HG02884 (cell line): ENCODE measurements around the gene FOXK1.

ENCODE experiments used
- ATAC-seq: cut with Tn5 transposase; IDR thresholded peaks from one replicate; pipeline ENCODE4 v1.9.1; 2021; ENCODE audit warnings: mild to moderate bottlenecking, moderate library complexity; ENCODE audit not compliant: unreplicated experiment

FOXK1 gene

GRCh38 chr7:4720225-4720624 lies 38.1 kb downstream of the FOXK1 start:
- peak; percentile 53 for ATAC-seq

DNA sequence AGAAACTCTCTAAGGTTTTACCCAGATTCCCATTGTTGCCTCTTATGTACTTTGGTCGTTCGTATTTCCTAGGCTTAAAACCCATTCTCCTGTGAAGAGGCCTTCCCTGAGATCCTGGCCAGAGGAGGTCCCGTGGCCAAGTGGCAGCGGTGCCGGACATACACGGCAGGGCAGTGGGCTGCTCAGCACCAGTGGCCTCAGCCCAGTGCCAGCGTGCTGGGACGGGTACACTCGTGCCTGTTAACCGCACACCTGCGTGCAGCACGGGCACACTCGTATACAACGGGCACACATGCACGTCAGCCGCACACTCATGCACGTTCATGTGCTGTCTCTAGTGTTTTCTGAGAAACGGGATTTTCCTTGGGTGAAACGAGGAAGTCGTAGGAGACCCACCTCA lies 40.2 kb downstream of the FOXK1 start:
- no peak for ATAC-seq

DNA sequence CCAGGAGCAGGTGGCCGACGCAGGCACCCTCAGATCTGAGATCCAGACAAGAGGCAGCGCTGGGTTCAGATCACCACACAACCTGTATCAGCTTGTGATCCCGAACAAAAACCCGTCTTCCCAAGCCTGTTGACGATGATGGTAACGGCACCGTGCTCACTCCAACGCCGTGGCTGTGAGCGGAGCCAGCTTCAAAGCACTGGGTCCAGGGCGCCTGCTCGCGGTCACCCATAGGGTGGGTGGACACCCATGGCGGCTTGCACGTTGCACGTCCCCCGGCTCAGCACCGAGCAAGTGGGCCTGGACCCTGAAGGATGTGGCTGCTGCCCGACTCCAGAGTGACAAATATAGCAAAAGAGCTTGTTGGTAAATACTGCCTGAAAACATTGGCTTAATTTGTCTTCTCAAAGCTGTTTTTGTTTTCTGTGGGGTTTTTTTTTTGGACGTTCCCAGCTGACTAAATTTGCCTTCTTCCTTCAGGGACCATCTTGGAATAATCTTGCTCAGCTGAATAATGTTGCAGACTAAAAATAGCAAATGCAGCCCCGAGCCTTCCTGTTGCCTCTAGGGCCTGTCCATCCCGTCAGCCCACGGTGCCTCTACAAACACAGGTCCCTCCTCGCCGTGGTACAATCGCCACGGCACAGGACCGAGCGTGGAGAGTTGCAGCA lies 41.0 kb downstream of the FOXK1 start:
- no peak for ATAC-seq

DNA sequence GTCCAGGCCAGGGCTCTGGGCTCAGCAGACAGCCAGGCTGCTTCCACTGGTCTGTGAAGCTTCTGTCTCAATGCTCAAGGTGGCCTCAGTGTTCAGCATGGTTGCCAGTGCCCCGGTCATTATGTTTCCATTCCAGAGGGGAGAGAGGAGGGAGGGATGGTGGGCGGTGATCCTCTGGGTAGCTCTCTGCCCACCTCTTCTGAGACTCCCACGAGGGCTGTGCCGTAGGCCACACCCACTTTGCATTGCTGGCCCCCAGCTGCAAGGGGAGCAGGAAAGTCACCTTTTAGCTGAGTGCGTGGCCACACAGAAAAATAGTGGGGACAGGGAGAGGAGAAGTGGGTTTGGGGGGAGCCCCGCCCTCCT lies 42.5 kb downstream of the FOXK1 start:
- ATAC-seq: peak; percentile 21

GRCh38 chr7:4725014-4725849 lies 43.1 kb downstream of the FOXK1 start:
- ATAC-seq: peak; percentile 53

- no peak for ATAC-seq
Measured at GRCh38 chr7:4725850-4726450, 43.9 kb downstream of the FOXK1 start.

DNA sequence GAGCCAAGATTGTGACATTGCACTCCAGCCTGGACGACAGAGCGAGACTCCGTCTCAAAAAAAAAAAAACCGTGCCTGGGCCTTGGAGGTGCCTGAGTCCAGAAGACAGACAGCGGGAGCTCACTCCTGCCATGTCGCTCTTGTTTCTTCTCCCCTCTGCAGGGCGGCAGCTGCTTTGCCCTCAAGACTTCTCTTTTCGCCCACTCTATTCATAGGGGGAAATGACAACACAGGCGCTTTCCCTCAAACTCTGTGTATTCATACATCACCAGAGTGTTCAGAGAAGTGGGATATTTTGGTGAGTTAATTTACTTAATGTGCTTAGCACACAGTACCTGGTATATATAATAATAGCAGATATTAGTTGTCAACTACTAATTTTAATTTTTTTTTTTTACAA lies 44.5 kb downstream of the FOXK1 start:
- no peak for ATAC-seq

GRCh38 chr7:4727914-4728705 lies 46.0 kb downstream of the FOXK1 start:
- ATAC-seq: no peak

- ATAC-seq: no peak
Measured at GRCh38 chr7:4729266-4729665, 47.2 kb downstream of the FOXK1 start.

GRCh38 chr7:4730276-4730675 lies 48.2 kb downstream of the FOXK1 start:
- ATAC-seq: no peak

DNA sequence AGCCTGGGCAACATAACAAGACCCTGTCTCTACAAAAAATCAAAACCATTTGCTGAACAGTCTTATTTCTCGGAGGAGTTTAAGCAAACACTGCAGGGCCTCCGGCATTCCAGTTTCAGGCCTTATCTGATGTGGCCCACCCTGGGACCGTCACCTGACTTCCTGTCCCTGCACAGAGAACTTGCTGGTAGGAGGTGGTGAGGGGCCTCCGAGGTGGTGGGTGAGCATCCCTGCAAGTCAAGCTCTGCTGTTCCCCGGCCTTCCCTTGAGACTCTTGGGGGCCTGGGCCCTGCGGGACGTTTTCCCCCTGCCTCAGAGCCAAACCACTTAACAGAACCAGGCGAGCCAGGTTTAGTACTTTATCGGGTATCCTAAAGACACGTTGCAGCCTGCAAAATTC lies 48.9 kb downstream of the FOXK1 start:
- no peak for ATAC-seq

- ATAC-seq: no peak
Measured at GRCh38 chr7:4731803-4732202, 49.7 kb downstream of the FOXK1 start.

- ATAC-seq: no peak
Measured at GRCh38 chr7:4733936-4734528, 51.9 kb downstream of the FOXK1 start.

DNA sequence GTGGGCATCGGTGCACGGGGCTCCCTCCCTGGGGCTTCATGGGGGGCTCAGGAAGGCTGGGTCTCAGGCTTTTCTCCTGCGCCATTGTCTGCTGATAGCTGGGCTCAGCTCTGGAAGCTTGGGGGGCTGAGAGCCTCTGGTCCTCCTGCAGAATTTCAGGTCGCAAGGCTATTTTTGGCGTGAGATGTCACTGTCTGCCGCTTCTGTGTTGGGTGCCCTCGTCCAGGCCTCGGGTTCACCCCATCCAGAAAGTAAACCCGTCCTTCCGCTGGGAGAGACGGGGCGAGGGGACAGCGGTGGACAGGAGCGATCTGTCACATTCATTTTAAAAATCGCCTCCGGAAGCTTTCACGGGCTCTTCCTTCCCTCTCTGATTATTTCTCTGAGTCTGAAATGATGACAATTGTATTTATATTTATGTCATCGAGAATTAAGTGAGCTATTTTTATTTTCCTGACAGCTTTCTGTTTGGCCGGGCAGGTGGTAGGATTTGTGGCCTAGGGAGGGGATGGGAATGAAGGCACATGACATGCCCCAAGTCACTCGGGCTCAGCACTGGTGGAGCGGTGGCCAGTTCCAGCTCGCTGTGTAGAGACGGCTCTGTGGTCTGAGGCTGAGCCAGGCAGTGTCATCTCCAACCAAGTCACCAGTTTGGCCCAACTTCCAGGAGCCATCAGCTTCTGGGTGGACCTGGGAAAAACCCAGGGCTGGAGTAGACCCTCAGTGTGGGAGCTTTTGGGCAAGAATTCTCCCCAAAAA lies 52.7 kb downstream of the FOXK1 start:
- no peak for ATAC-seq

GRCh38 chr7:4737300-4737699 lies 55.2 kb downstream of the FOXK1 start:
- ATAC-seq: no peak

GRCh38 chr7:4738711-4739527 lies 56.8 kb downstream of the FOXK1 start:
- no peak for ATAC-seq

DNA sequence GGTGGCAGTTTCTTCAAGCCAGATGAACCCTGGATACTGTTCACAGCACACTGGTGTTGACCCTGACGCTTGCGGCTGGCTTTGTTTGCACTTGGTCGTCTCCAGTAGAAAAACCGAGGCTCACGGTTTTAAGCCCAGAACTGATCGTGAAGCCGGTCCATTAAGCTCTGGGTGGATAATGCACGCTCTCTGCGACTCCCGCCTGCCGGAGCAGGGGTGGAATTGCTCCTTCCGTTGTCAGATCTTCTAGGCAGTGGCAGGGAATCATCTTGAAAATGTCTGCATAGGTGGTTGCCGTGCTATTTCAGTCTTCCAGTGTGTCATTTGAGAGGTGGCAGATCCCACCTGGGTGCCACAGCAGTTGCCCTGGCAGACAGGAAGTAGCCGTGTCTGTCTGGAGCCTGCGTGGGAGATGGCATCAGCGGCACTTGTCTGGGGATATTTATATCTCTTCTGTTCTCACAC lies 57.5 kb downstream of the FOXK1 start:
- no peak for ATAC-seq

- no peak for ATAC-seq
Measured at GRCh38 chr7:4740796-4741195, 58.7 kb downstream of the FOXK1 start.

GRCh38 chr7:4742051-4742573 lies 60.0 kb downstream of the FOXK1 start:
- ATAC-seq: no peak
